DMS114 treated with DMSO at 0.1 percent for 48 hours (cell line): Measurements from ENCODE around the gene CYP3A4.
"Not testable (repeated sequence)": the region's sequence is repeated elsewhere in the genome, so short reads cannot be mapped to it uniquely, and the experiment has no call there.

Experiments used
- DNase-seq: peaks from one replicate; lab custom pipeline; 2025; ENCODE audit not compliant: unreplicated experiment; lab: John Stamatoyannopoulos, UW

Gene CYP3A4

GRCh38 chr7:99729486-99730237, 54.3 kb downstream of the CYP3A4 start:
- no peak for DNase-seq

- no peak for DNase-seq
Measured at GRCh38 chr7:99728615-99729014, 55.4 kb downstream of the CYP3A4 start.

GRCh38 chr7:99723201-99723600, 60.8 kb downstream of the CYP3A4 start:
- DNase-seq: not testable (repeated sequence)

DNA sequence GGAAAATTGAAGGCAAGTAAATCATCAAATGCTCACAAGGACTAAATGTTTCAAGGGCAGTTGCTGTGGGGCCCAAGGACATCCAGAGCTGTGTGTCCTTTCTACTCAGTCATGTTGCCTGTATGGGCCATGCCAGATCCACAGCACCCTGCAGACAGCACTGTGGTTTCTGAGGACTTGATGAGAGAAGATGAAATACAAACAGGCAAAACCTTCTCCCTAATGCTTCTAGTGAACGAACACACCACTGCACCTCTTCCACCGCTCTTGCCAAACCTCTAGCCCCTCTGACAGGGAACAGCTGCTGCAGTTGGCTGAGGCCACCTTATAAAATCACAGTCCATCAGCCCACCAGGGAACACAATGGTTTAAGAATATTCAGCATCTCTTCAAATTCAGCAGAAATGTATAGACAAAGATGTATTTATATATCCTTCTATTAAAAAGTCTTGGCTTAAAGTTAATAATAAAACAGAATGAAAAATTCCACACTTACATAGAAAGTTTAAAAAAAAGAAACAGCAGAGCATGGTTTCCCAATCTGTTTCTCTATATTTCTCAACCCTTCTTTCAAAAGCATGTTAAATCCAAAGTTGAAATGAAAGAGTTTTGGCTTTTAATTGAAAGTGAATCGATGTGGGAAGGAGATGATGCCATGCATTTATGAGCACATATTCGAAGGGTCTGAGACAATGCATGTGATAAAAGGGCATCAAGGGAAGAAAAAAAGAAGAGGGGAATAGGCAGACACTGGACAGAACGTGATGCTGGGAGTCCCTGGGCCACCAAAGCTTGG, 63.0 kb downstream of the CYP3A4 start:
- no peak for DNase-seq

DNA sequence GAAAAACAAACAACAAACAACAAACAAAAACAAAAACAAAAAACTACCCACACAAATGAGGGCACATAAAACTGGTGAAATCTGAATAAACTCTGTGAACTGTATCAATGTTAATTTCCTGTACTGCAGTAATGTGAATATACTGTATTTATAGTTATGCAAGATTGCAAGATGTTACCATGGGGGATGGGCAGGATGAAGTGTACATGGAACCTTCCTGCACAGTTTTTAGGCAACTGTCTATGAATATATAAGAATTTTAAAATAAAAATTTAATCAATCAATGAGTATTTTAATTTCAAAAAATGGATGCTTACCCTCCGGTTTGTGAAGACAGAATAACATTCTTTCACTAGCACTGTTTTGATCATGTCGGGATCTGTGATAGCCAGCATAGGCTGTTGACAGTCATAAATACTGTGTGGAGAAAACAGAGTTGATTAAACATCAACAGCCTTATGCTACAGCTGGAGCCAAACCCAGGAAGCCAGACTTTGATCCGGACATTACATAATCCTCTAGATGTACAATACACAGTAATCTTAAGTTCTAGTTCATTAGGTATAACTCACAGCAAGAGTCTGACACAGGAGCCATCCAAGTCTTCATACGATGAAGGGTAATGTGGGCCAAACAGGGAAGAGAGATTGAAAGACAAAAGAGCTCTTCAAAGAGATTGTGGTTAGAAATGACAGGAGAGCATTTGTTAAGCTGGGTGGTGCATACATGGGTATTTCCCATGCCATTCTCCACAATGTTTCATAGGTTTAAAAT, 63.8 kb downstream of the CYP3A4 start:
- no peak for DNase-seq

DNA sequence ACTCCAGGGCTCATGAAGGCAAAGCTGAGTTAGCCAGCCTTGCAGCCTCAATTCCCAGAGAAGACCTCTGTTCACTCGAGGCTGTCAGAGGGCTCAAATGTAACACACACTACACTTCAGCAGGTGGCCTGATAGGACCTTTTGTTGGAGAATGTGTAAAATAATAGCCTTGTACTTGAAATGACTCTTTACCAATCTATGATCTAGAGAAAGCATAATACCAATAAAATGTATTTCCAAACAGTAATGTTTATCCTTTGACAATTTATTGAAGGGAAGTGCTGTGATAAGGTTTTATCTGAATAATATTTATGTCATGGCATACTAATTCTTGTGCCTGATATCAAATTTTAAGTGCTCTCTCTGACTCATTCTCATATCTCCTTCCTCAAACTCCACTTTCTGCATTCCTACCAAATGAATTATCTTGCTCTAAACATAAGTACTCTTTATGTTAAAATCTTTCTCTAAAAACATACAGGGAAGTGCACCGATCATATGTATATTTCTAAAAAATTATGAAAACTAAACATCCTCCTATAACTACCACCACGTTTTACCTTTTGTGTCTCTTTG, 69.9 kb downstream of the CYP3A4 start:
- no peak for DNase-seq

GRCh38 chr7:99709838-99710578, 74.0 kb downstream of the CYP3A4 start:
- no peak for DNase-seq

DNA sequence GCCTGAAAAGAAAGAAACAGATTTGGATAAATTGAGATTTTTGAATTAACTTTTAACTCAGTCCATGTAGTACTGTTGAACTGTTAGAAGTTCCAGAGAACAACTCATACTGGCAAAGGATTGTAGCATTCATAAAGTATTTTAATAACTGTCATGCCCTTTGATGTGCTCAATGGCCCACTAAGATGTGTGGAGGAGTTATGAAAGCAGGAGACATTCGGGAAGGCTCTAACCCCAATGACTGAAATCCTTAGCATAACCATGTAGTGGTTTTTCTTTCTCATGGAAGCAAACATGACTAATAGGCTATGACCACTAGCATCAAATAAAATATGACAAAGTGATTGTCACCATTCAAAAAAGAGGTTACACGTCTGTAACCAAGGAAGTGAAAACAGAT, 74.7 kb downstream of the CYP3A4 start:
- DNase-seq: no peak

GRCh38 chr7:99707096-99707495, 76.9 kb downstream of the CYP3A4 start:
- DNase-seq: peak; percentile 1
